HUES64 (cell line): ENCODE measurements around the gene LARP6. TPM values are rescaled to one million over a fixed set of nuclear protein-coding genes. Genes with fewer than 3 reads are reported as not detected.
A peak's percentile ranks its signal among the peaks of the same experiment; 100 is the strongest.

Experiments
- H3K27ac ChIP-seq: 2 replicates; pipeline ENCODE4 v1.7.0; 2013; ENCODE audit warnings: low read depth, low read length, inconsistent platforms
- H3K27me3 ChIP-seq: 2 replicates; pipeline ENCODE4 v1.6.1; 2013; ENCODE audit warnings: mild to moderate bottlenecking, low read length; ENCODE audit not compliant: insufficient read depth
- H3K36me3 ChIP-seq: 2 replicates; pipeline ENCODE4 v1.6.1; 2013; ENCODE audit warnings: mild to moderate bottlenecking, low read length; ENCODE audit not compliant: insufficient read depth
- H3K4me1 ChIP-seq: 2 replicates; pipeline ENCODE4 v1.6.1; 2013; ENCODE audit warnings: mild to moderate bottlenecking, low read length, moderate library complexity; ENCODE audit not compliant: insufficient read depth
- H3K4me3 ChIP-seq: 2 replicates; pipeline ENCODE4 v1.5.1; 2013; ENCODE audit warnings: mild to moderate bottlenecking, low read length, moderate library complexity
- H3K9ac ChIP-seq: 2 replicates; pipeline ENCODE4 v1.6.1; 2013; ENCODE audit warnings: mild to moderate bottlenecking, low read depth, low read length
- H3K9me3 ChIP-seq: 2 replicates; pipeline ENCODE4 v1.6.1; 2013; ENCODE audit warnings: low read depth, low read length; ENCODE audit not compliant: insufficient read depth
- WGBS: fragments of 150-250, 120-280 bp; methylation state at CpG from one replicate; pipeline ENCODE4 v1.1.7; 2013; ENCODE audit warnings: missing lambda C conversion rate; 5-methylcytosine and 5-hydroxymethylcytosine counted together
- polyA plus RNA-seq, 2 experiments: library from polyadenylated mRNA; stranded (reverse); fragments of 50-300 nt; gene quantifications; one replicate each; pipeline ENCODE4 v1.2.3, GENCODE V29; 2013

LARP6 gene
- 11.1 TPM for polyA plus RNA-seq (2013, experiment 1 of 2)
- 13.1 TPM for polyA plus RNA-seq (2013, experiment 2 of 2)

DNA sequence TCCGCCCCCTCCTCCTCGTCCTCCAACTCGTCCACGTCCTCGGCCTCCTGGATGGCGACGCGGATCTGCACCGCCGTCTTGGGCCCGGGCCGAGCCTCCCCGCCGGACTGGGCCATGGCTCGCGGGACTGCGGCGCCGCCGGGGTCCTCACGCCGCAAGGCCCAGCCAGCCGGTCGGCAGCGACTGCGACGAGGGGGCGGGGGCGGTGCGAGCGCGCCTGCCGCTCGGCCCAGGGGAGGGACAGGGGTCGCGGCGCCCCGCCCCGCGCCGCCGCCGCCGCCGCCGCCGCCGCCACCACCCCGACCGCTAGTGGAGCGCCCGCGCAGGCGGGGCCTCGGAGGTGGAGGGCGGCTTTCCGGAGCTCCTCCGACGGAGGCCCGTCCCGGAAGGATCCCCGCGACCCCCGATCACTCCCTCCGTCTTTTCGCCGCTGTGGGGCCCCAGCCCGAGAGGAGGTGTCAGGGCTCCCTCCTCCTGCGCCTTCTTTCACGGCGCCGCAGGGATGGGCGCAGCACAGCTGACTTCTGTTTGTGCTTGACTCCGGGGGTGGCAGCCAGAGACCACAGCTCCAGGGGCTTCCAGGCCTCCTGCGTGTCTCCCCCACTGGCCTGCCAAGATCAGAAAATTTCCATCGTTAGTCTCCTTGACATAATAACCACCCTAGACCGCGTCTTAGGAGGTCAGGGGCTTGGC lies at the start of gene LARP6:
Gene LARP6, minus strand, starts transcription at position 185 of the 693 bp plus-strand sequence. Its CDS starts 69 bp downstream, at position 116.
- Histone ChIP-seq H3K9me3 (no peaks in the 10 kb centered on the region), H3K4me3 (peak within 1 kb of the TSS; percentile 74), H3K27ac (no peak within 1 kb of the TSS), H3K9ac (peak within 1 kb of the TSS; percentile 78), H3K4me1 (peaks cover 6% of the 10 kb centered on the region), H3K27me3 (peaks cover 16% of the 10 kb centered on the region; the same call in 1 of the 2 replicates), H3K36me3 (peaks cover 17% of the 10 kb centered on the region; the same call in 1 of the 2 replicates)
- under 1% methylated on average over 78 of the region's 78 CpGs for WGBS

DNA sequence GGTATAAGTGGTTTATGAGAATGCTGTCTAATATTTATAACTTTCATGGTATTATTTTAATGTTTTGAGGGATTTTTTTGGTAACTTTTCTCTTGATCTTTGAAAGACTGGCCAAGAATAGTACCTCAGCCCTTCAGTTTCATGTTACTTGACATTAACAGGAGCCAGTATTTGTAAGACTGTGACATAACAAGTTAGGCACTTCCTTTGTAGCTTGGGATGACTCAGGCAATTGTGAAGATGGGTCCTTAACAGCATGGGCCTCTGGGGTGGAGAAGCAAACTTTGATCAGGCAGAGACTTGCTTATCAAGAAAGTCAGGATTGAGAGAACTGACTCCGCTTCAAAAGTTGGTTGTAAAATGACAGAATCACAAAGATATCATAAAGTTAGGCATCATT lies 48.1 kb upstream of the LARP6 start:
- WGBS = 94% methylated on average over 1 of the region's 1 CpG
- H3K9me3 ChIP-seq = no peaks in the 10 kb centered on the region
- H3K9ac ChIP-seq = peak overlapping the region; percentile 19; the same call in 1 of the 2 replicates
- peaks cover 8% of the 10 kb centered on the region; the same call in 1 of the 2 replicates for H3K36me3 ChIP-seq
- no peak overlapping the region for H3K4me3 ChIP-seq
- 0 out of 2 replicates have a peak overlapping the region, but pooled peaks have one; percentile 28 for H3K27ac ChIP-seq
- no peaks in the 10 kb centered on the region for H3K27me3 ChIP-seq
- peaks cover 14% of the 10 kb centered on the region; the same call in 1 of the 2 replicates for H3K4me1 ChIP-seq

DNA sequence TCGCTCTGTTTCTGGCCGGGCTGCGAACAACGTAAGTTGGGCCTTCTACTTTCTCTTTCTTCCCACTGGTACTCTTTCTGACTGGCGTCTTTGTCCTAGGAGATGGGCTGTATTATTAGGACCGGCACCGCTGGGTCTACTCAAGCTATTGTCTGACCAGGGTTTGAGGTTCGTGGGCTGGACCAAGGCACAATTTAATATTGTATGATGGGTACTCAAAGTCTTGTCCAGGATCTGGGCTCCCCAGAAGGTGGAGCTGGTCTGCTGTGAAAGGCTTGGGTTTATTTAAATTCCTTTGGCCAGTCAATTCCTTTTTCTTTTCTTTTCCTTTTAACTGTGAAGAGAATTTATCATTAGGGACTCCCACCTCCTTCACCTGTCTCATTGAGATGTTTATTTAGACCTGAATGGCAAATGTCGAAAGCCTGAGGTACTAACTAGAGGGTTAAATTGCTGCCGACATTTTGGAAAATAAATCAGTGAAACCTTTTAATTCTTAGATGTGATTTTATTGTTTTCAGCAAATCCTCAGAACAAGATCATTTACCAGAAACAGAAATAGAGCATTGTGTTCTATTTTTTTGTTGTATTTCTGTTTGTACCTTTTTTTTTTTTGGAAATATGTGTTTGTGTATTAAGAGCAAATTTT lies 39.1 kb upstream of the LARP6 start:
- no peaks in the 10 kb centered on the region for H3K27me3 ChIP-seq
- H3K4me1 ChIP-seq = peaks cover 13% of the 10 kb centered on the region; the same call in 1 of the 2 replicates
- no peaks in the 10 kb centered on the region for H3K9me3 ChIP-seq
- WGBS = 14% methylated on average over 10 of the region's 10 CpGs
- no peak overlapping the region for H3K9ac ChIP-seq
- H3K4me3 ChIP-seq = peak overlapping the region; percentile 90
- H3K27ac ChIP-seq = no peak overlapping the region
- peaks cover 13% of the 10 kb centered on the region; the same call in 1 of the 2 replicates for H3K36me3 ChIP-seq

DNA sequence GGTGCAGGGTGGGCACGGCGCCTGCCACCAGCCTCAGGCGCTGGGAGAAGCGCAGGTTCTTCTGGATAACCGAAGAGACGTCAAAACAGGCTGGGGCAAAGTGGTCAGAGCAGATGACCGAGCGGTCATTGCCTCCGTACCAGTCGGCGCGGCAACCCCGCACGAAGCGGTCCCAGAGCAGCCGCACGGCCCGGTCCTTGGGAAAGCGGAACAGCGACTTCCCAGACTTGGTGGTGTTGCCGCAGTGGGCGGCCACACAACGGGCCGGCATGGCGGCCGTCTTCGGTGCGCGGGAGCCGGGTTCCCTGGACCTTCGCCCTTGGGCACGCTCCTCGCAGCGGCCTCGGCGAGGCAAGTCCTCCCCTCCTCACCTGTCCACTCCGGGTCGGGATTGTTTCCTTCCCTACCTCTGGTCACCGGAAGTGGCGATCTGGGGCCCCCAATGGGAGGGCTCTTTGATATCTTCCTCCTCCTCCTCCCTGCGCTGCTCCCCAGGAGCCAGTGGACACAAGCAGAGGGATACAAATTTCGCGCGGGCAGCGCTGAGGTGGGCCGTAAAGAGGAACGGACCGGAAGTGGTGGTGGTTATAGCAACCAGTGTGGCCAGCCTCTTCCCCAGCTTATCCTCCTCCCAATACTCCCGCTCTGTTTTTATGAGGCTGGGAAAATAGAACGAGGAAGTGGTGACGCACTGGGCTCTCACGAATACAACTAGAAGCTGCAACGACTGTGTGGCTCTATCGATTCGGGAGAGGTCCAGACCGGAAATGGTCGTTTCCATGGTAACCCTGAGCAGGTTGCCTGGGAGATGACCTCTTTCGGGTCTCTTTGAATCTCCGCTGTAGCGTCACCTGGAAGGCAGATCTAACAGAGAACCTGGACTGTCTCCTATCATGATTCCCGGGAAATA lies 38.3 kb upstream of the LARP6 start, which contains the start of the genes LRRC49 and THAP10:
Gene LRRC49, plus strand, starts transcription at position 825 of the 910 bp plus-strand sequence. Its CDS starts 69 bp downstream, at position 894.
Gene THAP10, minus strand, starts transcription at position 432 of the 910 bp plus-strand sequence. Its CDS starts 161 bp downstream, at position 271.
- under 1% methylated on average over 53 of the region's 61 CpGs for WGBS
- Histone ChIP-seq H3K4me1 (peaks cover 13% of the 10 kb centered on the region; the same call in 1 of the 2 replicates), H3K27me3 (no peaks in the 10 kb centered on the region), H3K9ac (peak within 1 kb of the TSS; percentile 74), H3K4me3 (peak within 1 kb of the TSS; percentile 90), H3K36me3 (peaks cover 13% of the 10 kb centered on the region; the same call in 1 of the 2 replicates), H3K9me3 (no peaks in the 10 kb centered on the region), H3K27ac (peak within 1 kb of the TSS; percentile 75)

DNA sequence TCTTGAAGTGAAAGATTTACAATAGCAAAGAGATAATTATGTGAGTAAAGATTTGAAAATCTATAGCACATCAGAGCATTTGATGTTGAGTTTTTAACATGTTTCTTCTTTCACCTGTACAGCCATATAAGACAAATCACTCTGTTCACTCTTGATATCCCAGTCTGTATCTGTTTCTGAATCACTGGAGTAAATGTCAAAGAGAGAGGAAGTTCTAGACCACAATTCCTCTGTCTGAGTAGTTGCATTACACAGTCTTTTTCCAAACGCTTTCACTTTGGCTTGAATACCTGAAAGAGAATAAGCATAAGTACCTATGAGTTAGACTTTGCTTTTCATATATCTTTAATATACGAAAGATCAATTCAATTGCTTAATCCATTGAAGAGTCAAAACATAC lies 28.4 kb upstream of the LARP6 start:
- H3K4me1 ChIP-seq = no peaks in the 10 kb centered on the region
- no peak overlapping the region for H3K4me3 ChIP-seq
- no peak overlapping the region for H3K27ac ChIP-seq
- H3K9ac ChIP-seq = no peak overlapping the region
- no peaks in the 10 kb centered on the region for H3K9me3 ChIP-seq
- WGBS = 93% methylated on average over 2 of the region's 2 CpGs
- H3K36me3 ChIP-seq = no peaks in the 10 kb centered on the region
- H3K27me3 ChIP-seq = no peaks in the 10 kb centered on the region

DNA sequence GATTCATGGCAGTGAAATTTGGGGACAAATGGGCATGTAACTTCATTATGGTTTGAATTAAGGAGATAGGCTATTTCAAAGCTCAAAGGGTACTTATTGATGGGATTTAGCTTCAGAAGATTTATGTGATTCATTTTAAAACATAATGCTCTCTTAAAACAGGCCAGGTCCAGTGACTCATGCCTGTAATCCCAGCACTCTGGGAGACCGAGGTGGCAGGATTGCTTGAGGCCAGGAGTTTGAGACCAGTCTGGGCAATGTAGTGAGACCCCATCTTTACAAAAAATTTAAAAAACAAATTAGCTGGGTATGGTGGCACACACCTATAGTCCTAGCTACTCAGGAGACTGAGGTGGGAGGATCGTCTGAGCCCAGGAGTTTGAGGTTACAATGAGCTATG lies 26.8 kb upstream of the LARP6 start:
- Histone ChIP-seq H3K27me3 (no peaks in the 10 kb centered on the region), H3K9ac (no peak overlapping the region), H3K9me3 (no peaks in the 10 kb centered on the region), H3K4me1 (no peaks in the 10 kb centered on the region), H3K36me3 (no peaks in the 10 kb centered on the region), H3K27ac (no peak overlapping the region), H3K4me3 (no peak overlapping the region)
- WGBS = 85% methylated on average over 2 of the region's 2 CpGs

DNA sequence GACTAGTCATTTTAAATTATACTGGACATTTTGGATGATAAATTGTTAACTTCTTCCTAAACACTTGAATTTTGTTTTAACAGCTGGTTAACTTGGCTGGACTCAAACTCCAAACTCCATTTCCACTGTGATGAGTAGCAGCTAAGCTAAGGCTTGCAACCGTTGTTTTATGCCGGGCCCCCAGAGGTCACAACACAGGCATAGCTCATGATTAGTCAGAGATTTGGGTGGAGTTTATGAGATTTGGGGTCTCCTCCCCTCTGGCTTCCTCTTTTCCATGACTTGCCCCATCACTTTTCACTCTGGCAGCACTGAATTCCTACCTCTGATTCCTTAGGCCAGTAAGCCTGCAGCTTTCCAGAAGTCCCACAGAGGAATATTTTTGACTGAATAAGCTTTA lies 25.4 kb upstream of the LARP6 start:
- 90% methylated on average over 2 of the region's 2 CpGs for WGBS
- no peaks in the 10 kb centered on the region for H3K9me3 ChIP-seq
- H3K9ac ChIP-seq = no peak overlapping the region
- no peaks in the 10 kb centered on the region for H3K36me3 ChIP-seq
- no peaks in the 10 kb centered on the region for H3K27me3 ChIP-seq
- no peak overlapping the region for H3K27ac ChIP-seq
- H3K4me3 ChIP-seq = no peak overlapping the region
- H3K4me1 ChIP-seq = no peaks in the 10 kb centered on the region

DNA sequence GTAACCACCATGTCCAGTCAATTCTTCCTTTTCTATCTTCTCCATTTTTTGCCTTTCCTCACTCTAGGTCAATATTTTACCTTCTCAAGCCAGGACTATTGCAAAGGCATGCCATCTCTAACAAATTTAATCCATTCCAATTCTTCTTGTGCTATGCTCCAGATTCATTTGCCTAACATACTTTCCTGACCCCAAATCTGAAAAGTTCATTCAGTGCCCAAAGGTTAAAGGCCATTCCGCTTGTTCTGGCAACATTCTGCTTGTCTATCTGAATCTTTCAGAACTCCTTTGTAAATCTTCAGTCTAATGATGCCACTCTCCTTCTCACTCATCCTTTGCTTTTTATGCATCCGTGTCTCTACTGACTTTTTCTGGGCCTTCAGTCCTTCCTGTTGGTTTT lies 22.7 kb upstream of the LARP6 start:
- Histone ChIP-seq H3K27me3 (no peaks in the 10 kb centered on the region), H3K4me3 (no peak overlapping the region), H3K4me1 (no peaks in the 10 kb centered on the region), H3K9ac (no peak overlapping the region), H3K27ac (no peak overlapping the region), H3K9me3 (peaks cover 9% of the 10 kb centered on the region; the same call in 1 of the 2 replicates), H3K36me3 (no peaks in the 10 kb centered on the region; the same call in 1 of the 2 replicates)
- 86% methylated on average over 2 of the region's 2 CpGs for WGBS

DNA sequence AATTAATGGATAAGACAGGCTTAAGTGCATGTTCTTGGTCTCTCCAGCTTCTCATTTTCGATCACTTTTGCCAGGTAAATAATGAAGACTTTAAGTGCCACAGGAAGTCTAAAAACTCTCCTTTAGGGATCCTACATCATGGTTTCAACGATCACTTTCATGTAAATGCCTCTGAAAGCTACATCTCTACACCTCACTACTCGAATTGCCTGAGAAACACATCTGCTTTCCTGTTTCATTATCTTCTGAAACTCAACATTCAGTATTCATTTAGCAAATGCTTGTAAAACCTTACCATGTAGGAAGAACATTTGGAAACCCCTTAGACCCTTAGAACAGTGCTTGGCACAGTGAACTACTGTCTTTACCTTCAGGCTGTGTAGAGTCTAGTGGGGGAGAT lies 22.1 kb upstream of the LARP6 start:
- Histone ChIP-seq H3K4me1 (no peaks in the 10 kb centered on the region), H3K27me3 (no peaks in the 10 kb centered on the region), H3K4me3 (no peak overlapping the region), H3K9me3 (peaks cover 9% of the 10 kb centered on the region; the same call in 1 of the 2 replicates), H3K27ac (no peak overlapping the region), H3K9ac (no peak overlapping the region), H3K36me3 (no peaks in the 10 kb centered on the region; the same call in 1 of the 2 replicates)
- WGBS = 86% methylated on average over 3 of the region's 3 CpGs

DNA sequence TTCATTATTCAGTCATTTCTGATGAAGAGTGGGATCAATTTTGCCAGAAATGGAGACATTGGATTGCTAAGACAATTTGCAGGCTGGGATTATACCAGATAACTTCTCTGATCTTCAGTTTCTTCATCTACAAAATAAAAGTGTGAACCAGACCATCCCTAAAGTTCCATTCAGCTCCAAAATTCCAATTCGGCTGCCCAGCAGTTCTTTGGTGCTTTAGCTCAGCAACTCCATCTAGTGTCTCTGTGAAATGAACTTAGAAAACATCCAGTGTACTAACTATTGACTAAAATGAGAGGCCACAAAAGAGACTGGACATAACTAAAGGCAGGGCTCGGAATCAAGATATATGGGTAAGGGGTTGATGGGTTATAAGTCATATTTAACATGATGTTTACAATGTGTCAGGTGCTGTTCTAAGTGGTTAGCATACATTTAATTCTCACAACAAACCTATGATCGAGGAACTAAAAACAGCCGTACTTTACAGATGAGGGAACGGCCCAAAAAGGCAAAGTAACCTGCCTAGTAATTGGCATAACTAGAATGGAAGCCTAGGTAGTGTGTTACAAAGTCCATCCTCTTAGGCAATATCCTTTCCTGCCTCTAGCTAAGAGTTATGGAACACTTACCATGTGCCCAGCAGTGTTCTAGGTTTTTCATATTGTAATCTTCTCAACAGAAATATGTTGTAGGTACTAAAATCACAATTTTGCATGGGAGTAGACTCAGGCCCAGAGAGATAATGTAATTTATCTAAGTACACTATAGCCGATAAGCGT lies 21.2 kb upstream of the LARP6 start:
- Histone ChIP-seq H3K36me3 (no peaks in the 10 kb centered on the region; the same call in 1 of the 2 replicates), H3K27me3 (no peaks in the 10 kb centered on the region), H3K9ac (no peak overlapping the region), H3K27ac (no peak overlapping the region), H3K4me1 (no peaks in the 10 kb centered on the region), H3K4me3 (no peak overlapping the region), H3K9me3 (peaks cover 9% of the 10 kb centered on the region; the same call in 1 of the 2 replicates)
- 88% methylated on average over 7 of the region's 7 CpGs for WGBS
